ENCODE data around the gene LMAN1L. TPM values are rescaled to one million over a fixed set of nuclear protein-coding genes. Genes with fewer than 3 reads are reported as not detected.
A peak's percentile ranks its signal among the peaks of the same experiment; 100 is the strongest.

LMAN1L gene
- total RNA-seq, 4 donors from 2014 or later = 0.66 TPM; not detected in 3

DNA sequence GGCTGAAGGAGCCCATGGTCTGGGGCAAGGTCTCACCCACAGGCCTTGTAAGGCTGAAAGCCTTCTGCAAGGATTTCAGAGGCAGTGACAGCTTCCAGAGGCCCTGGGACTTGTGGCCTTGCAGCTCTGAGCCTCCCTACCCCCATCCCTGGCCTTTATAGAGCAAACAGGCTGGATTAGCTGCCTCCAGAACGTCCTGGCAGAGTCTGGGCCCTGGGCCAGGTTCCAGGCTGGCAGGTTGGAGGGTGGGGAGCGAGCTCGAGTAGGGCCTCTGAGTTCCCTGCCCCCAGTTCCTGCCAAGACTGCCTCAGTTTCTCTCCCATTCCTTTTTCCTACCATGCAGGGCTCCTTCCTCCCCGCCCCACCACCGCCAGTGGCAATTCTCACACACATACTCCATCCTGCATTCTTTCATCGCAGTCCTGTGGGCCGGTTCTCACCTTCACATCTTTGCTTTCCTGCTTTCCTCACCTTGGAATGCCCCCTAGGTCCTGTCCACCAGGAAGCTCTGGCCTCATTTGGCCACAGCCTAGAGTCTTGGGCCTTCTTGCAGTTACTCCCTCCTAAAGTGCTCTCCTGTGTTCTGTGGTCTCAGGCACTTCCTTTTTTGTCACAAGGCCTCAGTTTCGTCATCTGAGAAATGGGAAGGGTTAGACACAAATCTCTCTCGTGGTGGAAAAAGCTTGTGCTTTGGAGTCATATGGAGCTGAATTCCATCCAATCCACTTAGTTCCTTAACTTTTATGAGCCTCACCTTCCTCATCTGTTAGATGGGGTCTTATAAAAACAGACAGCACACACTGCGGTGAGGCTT lies 2.7 kb downstream of the LMAN1L start:
- H3K27me3 ChIP-seq = no peaks in the 10 kb centered on the region
- intact Hi-C loops (cut with DNase I) = no loop called here
- DNase-seq (ENCODE audit: extremely low spot score) = no peak
- no peak for TF ChIP-seq POLR2A (IDR thresholded peaks at IDR 0.05; ENCODE audit: low read depth)
- peak in 1 of 2 donors; percentile 26 for TF ChIP-seq POLR2AphosphoS5 (IDR thresholded peaks at IDR 0.05)
- 78% methylated on average over 10 of the region's 10 CpGs for WGBS
- H3K9me3 ChIP-seq = no peaks in the 10 kb centered on the region
- peak overlapping the region in 2 of 4 donors; percentile 14 to 59 for H3K27ac ChIP-seq (replicated peaks in 1 of 4)
- H3K4me3 ChIP-seq = no peak overlapping the region
- H3K36me3 ChIP-seq = no peaks in the 10 kb centered on the region
- peaks cover 15 to 50% (median 43%) of the 10 kb centered on the region in 4 donors for H3K4me1 ChIP-seq

DNA sequence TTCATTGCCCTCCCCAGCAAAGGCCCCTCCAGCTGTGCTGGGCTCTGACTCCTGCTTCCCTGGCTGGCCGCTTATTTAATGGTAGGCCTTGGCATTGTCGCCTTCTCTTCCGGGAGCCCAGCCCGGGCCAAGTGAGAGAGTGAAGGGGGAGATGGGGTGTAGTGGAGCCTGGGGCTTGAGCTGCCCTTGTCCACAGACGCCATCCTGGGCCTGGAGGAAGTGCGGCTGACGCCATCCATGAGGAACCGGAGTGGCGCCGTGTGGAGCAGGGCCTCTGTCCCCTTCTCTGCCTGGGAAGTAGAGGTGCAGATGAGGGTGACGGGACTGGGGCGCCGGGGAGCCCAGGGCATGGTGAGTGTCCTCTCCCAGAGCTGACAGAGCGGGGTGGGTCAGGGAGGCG lies 3.3 kb downstream of the LMAN1L start:
- Histone ChIP-seq H3K36me3 (no peaks in the 10 kb centered on the region), H3K27ac (replicated peaks in 1 of 4) (peak overlapping the region in 3 of 4 donors; percentile 56 to 64 (median 59)), H3K4me3 (no peak overlapping the region), H3K9me3 (no peaks in the 10 kb centered on the region), H3K4me1 (peaks cover 15 to 50% (median 43%) of the 10 kb centered on the region in 4 donors), H3K27me3 (no peaks in the 10 kb centered on the region)
- TF ChIP-seq, protein P1, sequence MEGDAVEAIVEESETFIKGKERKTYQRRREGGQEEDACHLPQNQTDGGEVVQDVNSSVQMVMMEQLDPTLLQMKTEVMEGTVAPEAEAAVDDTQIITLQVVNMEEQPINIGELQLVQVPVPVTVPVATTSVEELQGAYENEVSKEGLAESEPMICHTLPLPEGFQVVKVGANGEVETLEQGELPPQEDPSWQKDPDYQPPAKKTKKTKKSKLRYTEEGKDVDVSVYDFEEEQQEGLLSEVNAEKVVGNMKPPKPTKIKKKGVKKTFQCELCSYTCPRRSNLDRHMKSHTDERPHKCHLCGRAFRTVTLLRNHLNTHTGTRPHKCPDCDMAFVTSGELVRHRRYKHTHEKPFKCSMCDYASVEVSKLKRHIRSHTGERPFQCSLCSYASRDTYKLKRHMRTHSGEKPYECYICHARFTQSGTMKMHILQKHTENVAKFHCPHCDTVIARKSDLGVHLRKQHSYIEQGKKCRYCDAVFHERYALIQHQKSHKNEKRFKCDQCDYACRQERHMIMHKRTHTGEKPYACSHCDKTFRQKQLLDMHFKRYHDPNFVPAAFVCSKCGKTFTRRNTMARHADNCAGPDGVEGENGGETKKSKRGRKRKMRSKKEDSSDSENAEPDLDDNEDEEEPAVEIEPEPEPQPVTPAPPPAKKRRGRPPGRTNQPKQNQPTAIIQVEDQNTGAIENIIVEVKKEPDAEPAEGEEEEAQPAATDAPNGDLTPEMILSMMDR (IDR thresholded peaks at IDR 0.05) = no peak
- no peak for TF ChIP-seq POLR2A (IDR thresholded peaks at IDR 0.05; ENCODE audit: low read depth)
- no peak for TF ChIP-seq POLR2AphosphoS5 (IDR thresholded peaks at IDR 0.05)
- no peak for TF ChIP-seq EP300 (IDR thresholded peaks at IDR 0.05)
- 90% methylated on average over 5 of the region's 15 CpGs for WGBS
- intact Hi-C loops (cut with DNase I) = no loop called here
- no peak for DNase-seq (ENCODE audit: extremely low spot score)

DNA sequence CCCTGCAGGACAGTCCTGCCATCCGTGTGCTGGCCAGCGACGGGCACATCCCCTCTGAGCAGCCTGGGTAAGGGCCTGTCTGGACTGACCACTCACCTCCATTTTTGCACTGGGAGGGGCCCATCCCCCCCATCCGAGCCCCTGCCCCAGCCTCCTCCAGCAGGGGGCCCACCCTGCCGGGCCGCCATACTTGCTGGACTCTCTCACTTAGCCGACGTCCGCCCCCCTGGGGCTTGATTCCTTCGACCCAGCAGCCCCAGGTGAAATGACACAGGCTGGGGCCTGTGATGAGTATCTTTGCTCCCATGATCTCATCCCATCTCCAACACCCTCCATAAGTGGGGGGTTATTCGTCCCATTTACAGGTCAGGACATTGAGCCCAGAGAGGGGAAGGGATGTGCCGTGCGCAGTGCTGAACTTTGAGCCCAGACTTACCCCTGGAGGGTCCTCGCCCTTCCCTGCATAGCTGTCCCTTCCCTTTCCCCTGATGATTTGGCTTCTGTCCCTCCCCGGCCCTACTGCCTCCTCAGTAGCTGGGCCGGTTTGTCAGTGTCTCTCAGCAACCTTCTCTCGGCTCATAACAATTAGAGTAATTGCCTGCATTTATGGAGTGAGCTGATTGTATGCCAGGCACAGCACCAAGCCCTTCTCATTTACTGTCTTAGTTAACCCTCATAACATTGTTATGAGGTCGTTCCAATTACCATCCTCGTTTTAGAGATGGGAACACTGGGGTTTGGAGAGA lies 4.2 kb downstream of the LMAN1L start:
- Histone ChIP-seq H3K36me3 (no peaks in the 10 kb centered on the region), H3K27me3 (no peaks in the 10 kb centered on the region), H3K9me3 (no peaks in the 10 kb centered on the region), H3K4me3 (no peak overlapping the region), H3K27ac (replicated peaks in 1 of 4) (peak overlapping the region; percentile 44 to 64 (median 58)), H3K4me1 (peaks cover 15 to 50% (median 43%) of the 10 kb centered on the region in 4 donors)
- 54% methylated on average over 12 of the region's 19 CpGs for WGBS
- DNase-seq (ENCODE audit: extremely low spot score) = no peak
- no peak for TF ChIP-seq POLR2AphosphoS5 (IDR thresholded peaks at IDR 0.05)
- no peak for TF ChIP-seq EP300 (IDR thresholded peaks at IDR 0.05)
- TF ChIP-seq, protein P1 (IDR thresholded peaks at IDR 0.05) = no peak
- TF ChIP-seq POLR2A (IDR thresholded peaks at IDR 0.05; ENCODE audit: low read depth) = no peak
- intact Hi-C loops (cut with DNase I) = no loop called here

DNA sequence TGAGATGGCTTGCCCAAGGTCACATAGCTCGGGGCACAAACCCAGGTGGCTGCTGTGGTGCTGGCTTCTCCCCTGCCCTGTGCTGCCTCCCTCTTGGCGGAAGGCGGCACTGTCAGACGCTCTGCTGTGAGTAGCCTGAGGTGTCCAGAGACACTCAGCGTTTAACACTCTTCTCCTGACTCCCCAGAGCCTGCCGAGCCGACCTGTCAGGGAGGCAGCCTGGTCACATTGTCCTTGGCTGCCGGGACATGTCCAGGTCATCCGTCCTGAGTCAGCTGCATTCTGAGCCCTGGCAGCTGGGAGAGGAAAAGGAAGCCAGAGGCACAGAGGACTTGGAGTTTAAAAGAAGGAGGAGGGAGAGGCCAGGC lies 4.7 kb downstream of the LMAN1L start:
- TF ChIP-seq POLR2AphosphoS5 (IDR thresholded peaks at IDR 0.05) (peak in 1 of 2 donors; percentile 24), EP300 (IDR thresholded peaks at IDR 0.05) (no peak)
- TF ChIP-seq, protein P1 (IDR thresholded peaks at IDR 0.05) = peak; percentile 31 to 57 (median 54)
- no peak for DNase-seq (ENCODE audit: extremely low spot score)
- H3K4me1 ChIP-seq = peaks cover 15 to 49% (median 43%) of the 10 kb centered on the region in 4 donors
- 15% methylated on average over 2 of the region's 9 CpGs for WGBS
- H3K36me3 ChIP-seq = no peaks in the 10 kb centered on the region
- H3K27ac ChIP-seq (replicated peaks in 1 of 4) = peak overlapping the region; percentile 44 to 64 (median 58)
- intact Hi-C loops (cut with DNase I) = no loop called here
- no peaks in the 10 kb centered on the region for H3K9me3 ChIP-seq
- H3K27me3 ChIP-seq = no peaks in the 10 kb centered on the region
- no peak overlapping the region for H3K4me3 ChIP-seq

DNA sequence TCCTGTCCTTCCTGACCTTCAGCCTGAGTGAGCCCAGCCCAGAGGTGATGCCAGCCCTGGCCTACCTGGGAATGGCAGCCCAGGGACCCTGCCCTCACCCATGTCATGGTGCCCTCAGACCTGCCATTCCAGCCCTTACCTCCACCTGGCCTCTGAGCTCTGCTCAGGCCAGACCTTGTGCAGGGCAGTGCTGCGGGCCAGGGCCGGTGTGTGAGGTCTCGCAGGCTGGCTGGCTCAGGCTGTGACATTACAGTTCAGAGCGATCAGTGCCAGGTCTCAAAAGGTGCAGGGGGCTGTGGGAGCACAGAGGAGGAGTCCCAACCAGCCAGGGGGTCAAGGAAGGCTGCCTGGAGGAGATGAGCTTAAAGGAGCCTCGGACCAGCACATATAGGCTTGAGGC lies 7.4 kb downstream of the LMAN1L start:
- no peak for TF ChIP-seq EP300 (IDR thresholded peaks at IDR 0.05)
- TF ChIP-seq POLR2A (IDR thresholded peaks at IDR 0.05; ENCODE audit: low read depth) = no peak
- TF ChIP-seq, protein P1 (IDR thresholded peaks at IDR 0.05) = no peak
- TF ChIP-seq POLR2AphosphoS5 (IDR thresholded peaks at IDR 0.05) = no peak
- WGBS = 81% methylated on average over 2 of the region's 5 CpGs
- DNase-seq (ENCODE audit: extremely low spot score) = no peak
- no peak overlapping the region for H3K4me3 ChIP-seq
- no peaks in the 10 kb centered on the region for H3K36me3 ChIP-seq
- peaks cover 0 to 2% (median 0%) of the 10 kb centered on the region in 4 donors for H3K27me3 ChIP-seq
- intact Hi-C loops (cut with DNase I) = no loop called here
- H3K27ac ChIP-seq (replicated peaks in 1 of 4) = no peak overlapping the region
- peaks cover 13 to 38% (median 33%) of the 10 kb centered on the region in 4 donors for H3K4me1 ChIP-seq
- H3K9me3 ChIP-seq = no peaks in the 10 kb centered on the region
